ENCODE data around the gene RTP5. TPM values are rescaled to one million over a fixed set of nuclear protein-coding genes. Genes with fewer than 3 reads are reported as not detected.

Gene RTP5
- total RNA-seq, 1 experiment from 2014 or later = not detected

DNA sequence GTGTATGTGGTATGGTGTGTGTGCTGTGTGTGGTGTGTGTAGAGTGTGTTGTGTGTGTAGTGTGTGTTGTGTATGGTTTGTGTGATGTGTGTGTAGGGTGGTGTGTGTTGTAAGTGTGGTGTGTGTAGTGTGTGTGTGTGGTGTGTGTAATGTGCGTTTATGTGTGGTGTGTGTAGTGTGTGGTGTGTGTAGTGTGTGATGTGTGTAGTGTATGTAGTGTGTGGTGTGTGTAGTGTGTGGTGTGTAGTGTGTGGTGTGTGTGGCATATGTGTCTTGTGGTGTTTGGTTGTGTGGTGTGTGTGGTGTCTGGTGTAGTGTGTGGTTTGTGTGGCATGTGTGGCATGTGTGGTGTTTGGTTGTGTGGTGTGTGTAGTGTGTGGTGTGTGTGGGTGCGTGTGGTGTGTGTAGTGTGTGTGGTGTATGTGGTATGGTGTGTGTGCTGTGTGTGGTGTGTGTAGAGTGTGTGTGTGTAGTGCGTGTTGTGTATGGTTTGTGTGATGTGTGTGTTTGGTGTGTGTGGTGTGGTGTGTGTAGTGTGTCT is 4.0 kb upstream of the RTP5 start:
- Mint-ChIP-seq H3K27ac (ENCODE audit: unreplicated experiment) (peak overlapping the region; percentile 27), H3K9me3 (ENCODE audit: unreplicated experiment) (peaks cover 23% of the 10 kb centered on the region), H3K27me3 (ENCODE audit: insufficient read depth, unreplicated experiment) (no peaks in the 10 kb centered on the region), H3K36me3 (ENCODE audit: insufficient read depth, unreplicated experiment) (peaks cover 6% of the 10 kb centered on the region), H3K4me1 (ENCODE audit: low read depth, unreplicated experiment) (peaks cover 14% of the 10 kb centered on the region), H3K4me3 (ENCODE audit: unreplicated experiment) (no peak overlapping the region)
- H3K4me1 ChIP-seq = no peaks in the 10 kb centered on the region
- H3K9me3 ChIP-seq = no peaks in the 10 kb centered on the region
- no TSS peak for BruUV-seq (replicated peaks)
- no peak for DNase-seq
- H3K27me3 ChIP-seq (replicated peaks; ENCODE audit: control insufficient read depth, insufficient read depth, low read length) = no peaks in the 10 kb centered on the region
- intact Hi-C loops (cut with micrococcal nuclease; ENCODE audit: unreplicated experiment) = no loop called here
- ChIA-PET CTCF (no interaction called here), POLR2A (no interaction called here)
- TF ChIP-seq, protein P1, sequence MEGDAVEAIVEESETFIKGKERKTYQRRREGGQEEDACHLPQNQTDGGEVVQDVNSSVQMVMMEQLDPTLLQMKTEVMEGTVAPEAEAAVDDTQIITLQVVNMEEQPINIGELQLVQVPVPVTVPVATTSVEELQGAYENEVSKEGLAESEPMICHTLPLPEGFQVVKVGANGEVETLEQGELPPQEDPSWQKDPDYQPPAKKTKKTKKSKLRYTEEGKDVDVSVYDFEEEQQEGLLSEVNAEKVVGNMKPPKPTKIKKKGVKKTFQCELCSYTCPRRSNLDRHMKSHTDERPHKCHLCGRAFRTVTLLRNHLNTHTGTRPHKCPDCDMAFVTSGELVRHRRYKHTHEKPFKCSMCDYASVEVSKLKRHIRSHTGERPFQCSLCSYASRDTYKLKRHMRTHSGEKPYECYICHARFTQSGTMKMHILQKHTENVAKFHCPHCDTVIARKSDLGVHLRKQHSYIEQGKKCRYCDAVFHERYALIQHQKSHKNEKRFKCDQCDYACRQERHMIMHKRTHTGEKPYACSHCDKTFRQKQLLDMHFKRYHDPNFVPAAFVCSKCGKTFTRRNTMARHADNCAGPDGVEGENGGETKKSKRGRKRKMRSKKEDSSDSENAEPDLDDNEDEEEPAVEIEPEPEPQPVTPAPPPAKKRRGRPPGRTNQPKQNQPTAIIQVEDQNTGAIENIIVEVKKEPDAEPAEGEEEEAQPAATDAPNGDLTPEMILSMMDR (IDR thresholded peaks at IDR 0.05; ENCODE audit: insufficient read depth in 1 of 2, low read depth in 1 of 2, low read length in 1 of 2, severe bottlenecking in 1 of 2, unreplicated experiment in 1 of 2) = no peak
- H3K36me3 ChIP-seq (ENCODE audit: control insufficient read depth, insufficient read depth, low read length) = no peaks in the 10 kb centered on the region
- no peak overlapping the region for H3K4me3 ChIP-seq (ENCODE audit: low read depth, low read length)

DNA sequence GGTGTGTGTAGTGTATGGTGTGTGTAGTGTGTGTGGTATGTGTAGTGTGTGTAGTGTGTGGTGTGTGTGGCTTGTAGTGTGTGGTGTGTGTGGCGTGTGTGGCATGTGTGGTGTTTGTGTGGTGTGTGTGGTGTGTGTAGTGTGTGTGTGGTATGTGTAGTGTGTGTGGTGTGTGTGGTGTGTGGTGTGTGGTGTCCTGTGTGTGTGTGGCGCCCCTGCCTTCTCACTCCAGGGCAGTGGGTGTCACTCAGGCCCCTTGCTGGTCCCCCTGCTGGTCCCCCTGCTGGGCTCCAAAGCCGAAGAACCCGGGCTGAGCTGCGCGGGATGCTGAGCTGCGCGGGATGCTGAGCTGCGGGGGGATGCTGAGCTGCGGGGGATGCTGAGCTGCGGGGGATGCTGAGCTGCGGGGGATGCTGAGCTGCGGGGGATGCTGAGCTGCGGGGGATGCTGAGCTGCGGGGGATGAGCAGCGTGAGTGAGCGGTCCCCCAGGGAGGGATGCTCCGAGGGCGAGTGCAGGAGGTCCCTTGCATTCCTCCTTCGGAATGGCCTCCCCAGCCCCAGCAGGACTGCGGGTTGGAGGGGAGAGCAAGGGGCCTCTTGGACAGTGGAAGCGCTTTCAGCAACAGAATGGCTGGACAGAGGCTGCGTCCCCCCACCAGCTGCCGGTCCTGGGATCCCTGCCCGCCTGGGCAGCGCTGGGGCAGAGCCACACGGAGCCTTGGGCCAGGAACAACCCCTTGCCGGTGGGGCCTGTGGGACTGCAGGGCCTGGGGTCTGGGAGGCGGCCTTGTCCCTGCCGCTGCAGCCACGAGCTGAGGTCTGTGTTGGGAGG is 3.4 kb upstream of the RTP5 start:
- ChIA-PET POLR2A (no interaction called here), CTCF (no interaction called here)
- no peak overlapping the region for H3K4me3 ChIP-seq (ENCODE audit: low read depth, low read length)
- intact Hi-C loops (cut with micrococcal nuclease; ENCODE audit: unreplicated experiment) = no loop called here
- no TSS peak for BruUV-seq (replicated peaks)
- H3K4me1 ChIP-seq = no peaks in the 10 kb centered on the region
- Mint-ChIP-seq H3K4me1 (ENCODE audit: low read depth, unreplicated experiment) (peaks cover 14% of the 10 kb centered on the region), H3K27me3 (ENCODE audit: insufficient read depth, unreplicated experiment) (no peaks in the 10 kb centered on the region), H3K36me3 (ENCODE audit: insufficient read depth, unreplicated experiment) (peaks cover 6% of the 10 kb centered on the region), H3K27ac (ENCODE audit: unreplicated experiment) (peak overlapping the region; percentile 27), H3K4me3 (ENCODE audit: unreplicated experiment) (no peak overlapping the region), H3K9me3 (ENCODE audit: unreplicated experiment) (peaks cover 23% of the 10 kb centered on the region)
- no peaks in the 10 kb centered on the region for H3K9me3 ChIP-seq
- no peaks in the 10 kb centered on the region for H3K36me3 ChIP-seq (ENCODE audit: control insufficient read depth, insufficient read depth, low read length)
- H3K27me3 ChIP-seq (replicated peaks; ENCODE audit: control insufficient read depth, insufficient read depth, low read length) = no peaks in the 10 kb centered on the region
- peak in 1 of 2 experiments; percentile 53 for DNase-seq
- TF ChIP-seq, protein P1 (IDR thresholded peaks at IDR 0.05; ENCODE audit: insufficient read depth in 1 of 2, low read depth in 1 of 2, low read length in 1 of 2, severe bottlenecking in 1 of 2, unreplicated experiment in 1 of 2) = no peak

DNA sequence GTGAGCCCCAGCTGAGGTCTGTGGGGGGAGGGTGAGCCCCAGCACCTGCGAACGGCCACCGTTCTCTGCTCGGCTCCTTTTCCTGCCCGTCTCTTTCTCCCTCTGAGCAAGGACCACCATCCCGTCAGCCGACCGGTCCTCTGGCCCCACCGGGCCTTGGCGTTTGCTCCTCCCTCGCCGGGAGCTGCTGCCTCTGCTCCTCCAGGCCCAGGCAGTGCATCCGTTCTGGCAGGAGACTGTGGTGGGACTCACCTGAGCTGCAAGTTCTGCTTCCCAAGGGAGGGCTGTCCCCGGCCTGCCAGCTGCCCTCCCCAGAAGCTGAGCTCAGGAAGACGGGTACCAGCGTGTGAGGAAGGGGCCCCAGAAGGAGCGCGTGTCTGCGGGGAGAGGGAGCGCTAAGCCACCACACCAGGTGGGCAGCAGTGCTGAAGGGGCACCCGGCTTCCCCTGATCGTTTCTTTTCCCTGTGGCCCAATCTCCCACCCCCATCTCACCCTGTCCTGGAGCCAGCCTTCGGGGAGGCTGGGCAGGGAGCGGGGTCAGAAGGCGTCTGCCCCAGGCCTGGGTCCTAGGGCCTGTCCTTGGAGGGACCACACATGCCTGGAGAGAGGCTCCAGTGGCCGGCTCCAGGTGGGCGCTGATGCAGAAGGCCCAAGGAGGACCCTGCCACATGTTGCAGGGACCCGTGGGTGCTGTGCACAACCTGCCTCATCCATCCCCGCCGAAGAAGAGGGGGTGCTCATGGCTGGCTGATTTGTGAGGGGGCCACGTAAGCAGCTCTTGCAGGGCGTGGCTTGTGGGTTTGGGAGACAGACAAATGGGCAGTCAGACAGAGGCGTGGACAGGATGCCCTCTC is 2.5 kb upstream of the RTP5 start:
- TF ChIP-seq, protein P1 (IDR thresholded peaks at IDR 0.05; ENCODE audit: insufficient read depth in 1 of 2, low read depth in 1 of 2, low read length in 1 of 2, severe bottlenecking in 1 of 2, unreplicated experiment in 1 of 2) = no peak
- no TSS peak for BruUV-seq (replicated peaks)
- peaks cover 6% of the 10 kb centered on the region for H3K36me3 Mint-ChIP-seq (ENCODE audit: insufficient read depth, unreplicated experiment)
- Histone ChIP-seq H3K9me3 (no peaks in the 10 kb centered on the region), H3K4me1 (no peaks in the 10 kb centered on the region), H3K27me3 (replicated peaks; ENCODE audit: control insufficient read depth, insufficient read depth, low read length) (no peaks in the 10 kb centered on the region), H3K4me3 (ENCODE audit: low read depth, low read length) (no peak overlapping the region), H3K36me3 (ENCODE audit: control insufficient read depth, insufficient read depth, low read length) (no peaks in the 10 kb centered on the region)
- intact Hi-C loops (cut with micrococcal nuclease; ENCODE audit: unreplicated experiment) = no loop called here
- ChIA-PET POLR2A (no interaction called here), CTCF (no interaction called here)
- H3K27ac Mint-ChIP-seq (ENCODE audit: unreplicated experiment) = no peak overlapping the region
- no peak for DNase-seq
- H3K4me1 Mint-ChIP-seq (ENCODE audit: low read depth, unreplicated experiment) = peaks cover 14% of the 10 kb centered on the region
- peaks cover 23% of the 10 kb centered on the region for H3K9me3 Mint-ChIP-seq (ENCODE audit: unreplicated experiment)
- no peak overlapping the region for H3K4me3 Mint-ChIP-seq (ENCODE audit: unreplicated experiment)
- H3K27me3 Mint-ChIP-seq (ENCODE audit: insufficient read depth, unreplicated experiment) = no peaks in the 10 kb centered on the region
